Gastrocnemius medialis (tissue), 4 donors: ENCODE data around the gene RAB5IF. TPM values are rescaled to one million over a fixed set of nuclear protein-coding genes. Genes with fewer than 3 reads are reported as not detected.

ENCODE experiments used
- ATAC-seq, 2 donors: fragments of 150-250 bp; one replicate each; pipeline ENCODE4 v1.9.1; 2016
- DNase-seq, 2 donors: peaks; one replicate each; pipeline ENCODE4 v3.0.0-alpha.2; 2019
- H3K27ac ChIP-seq, 4 donors: fragments of 200-600 bp; sonication (generic); 1 replicate in 1 of 4; 2 replicates in 3 of 4; pipeline ENCODE4 v1.5.1; 2016 to 2018; ENCODE audit warnings: mild to moderate bottlenecking in 2 of 4, moderate library complexity in 1 of 4
- H3K27me3 ChIP-seq, 3 donors: fragments of 200-600 bp; sonication (generic) in 2 of 3; 1 replicate in 1 of 3; 2 replicates in 2 of 3; pipeline versions ENCODE4 v1.5.1 to v1.6.0; 2016 to 2019; ENCODE audit warnings: mild to moderate bottlenecking in 1 of 3, moderate library complexity in 1 of 3
- H3K36me3 ChIP-seq, 2 donors: fragments of 200-600 bp; sonication (generic) in 1 of 2; one replicate each; pipeline ENCODE4 v1.5.1; 2017 to 2018
- H3K4me1 ChIP-seq, 2 donors: fragments of 200-600 bp; sonication (generic) in 1 of 2; one replicate each; pipeline ENCODE4 v1.5.1; 2016 to 2017; ENCODE audit warnings: mild to moderate bottlenecking in 2 of 2
- H3K4me3 ChIP-seq, 4 donors: fragments of 200-600 bp; sonication (generic) in 3 of 4; 1 replicate in 1 of 4; 2 replicates in 3 of 4; pipeline ENCODE4 v1.5.1; 2016 to 2019; ENCODE audit warnings: mild to moderate bottlenecking in 2 of 4
- H3K9me3 ChIP-seq, 3 donors: fragments of 200-600 bp; sonication (generic) in 2 of 3; 1 replicate in 1 of 3; 2 replicates in 2 of 3; pipeline ENCODE4 v1.5.1; 2016 to 2019
- POLR2A ChIP-seq, 2 donors: fragments of 450-650 bp; IDR thresholded peaks; one replicate each; pipeline ENCODE4 v1.6.1; 2017; ENCODE audit warnings: antibody characterized with exemption in 2 of 2, mild to moderate bottlenecking in 2 of 2, moderate library complexity in 2 of 2
- in situ Hi-C, 4 donors: fragments of 200-750 bp; cut with MboI; loops; one replicate each; pipeline versions ENCODE4 v1.15.0 to v1.8.0; 2017; ENCODE audit warnings: low sequenced_read_pairs in 4 of 4
- intact Hi-C: fragments of 100-400 bp; cut with DNase I; formaldehyde crosslinking; loops from one replicate; pipeline ENCODE4 v1.15.1; 2023; ENCODE audit warnings: low total_unique reads
- total RNA-seq, 4 donors: library from RNA; depleted of rRNA; stranded (reverse); fragments of >200 nt; gene quantifications; one replicate each; pipeline versions ENCODE4 v1.1.0 to v1.2.3, GENCODE V29; 2016
- TF ChIP-seq, protein P1 (sequence below), 5 experiments: fragments of 450-650 bp in 3 of 5; fragments of 200-600 bp in 2 of 5; sonication (generic) in 2 of 5; IDR thresholded peaks in 4 of 5; conservative IDR thresholded peaks in 1 of 5; 1 replicate in 4 of 5; 2 replicates in 1 of 5; pipeline ENCODE4 v1.5.1; 2016 to 2019; ENCODE audit warnings: antibody characterized with exemption in 5 of 5, mild to moderate bottlenecking in 3 of 5, moderate library complexity in 3 of 5

The RAB5IF gene
- total RNA-seq, 4 donors from 2014 or later, result 215 to 768 (median 545) TPM

DNA sequence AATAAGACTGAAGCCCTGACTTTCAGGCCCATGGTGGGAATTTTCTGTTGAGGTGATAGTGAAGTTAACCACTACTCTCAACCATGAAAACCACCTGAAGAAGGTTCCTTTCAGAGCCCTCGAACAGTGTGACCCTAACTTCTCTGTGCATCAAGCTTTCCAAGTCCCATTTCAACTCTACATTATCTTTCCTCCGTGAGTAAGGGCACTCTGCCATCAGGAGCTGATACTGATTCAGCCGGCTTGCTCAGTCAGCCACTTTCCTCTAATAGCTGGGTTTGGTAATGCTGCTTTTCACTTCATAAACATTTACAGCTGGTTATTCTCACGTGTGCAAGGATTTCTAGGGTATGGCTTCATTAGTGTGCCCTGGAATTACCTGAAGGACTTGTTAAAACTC, 51.2 kb downstream of the RAB5IF start:
- in situ Hi-C loops (no loop called here), intact Hi-C loops (no loop called here)
- Histone ChIP-seq H3K27me3 (no peaks in the 10 kb centered on the region), H3K4me3 (no peak overlapping the region), H3K9me3 (no peaks in the 10 kb centered on the region), H3K36me3 (peaks cover 0 to 57% of the 10 kb centered on the region in 2 donors), H3K27ac (no peak overlapping the region), H3K4me1 (no peaks in the 10 kb centered on the region)
- ATAC-seq (no peak), DNase-seq (no peak)
- TF ChIP-seq POLR2A (IDR thresholded peaks at IDR 0.05), result no peak
- TF ChIP-seq, protein P1, sequence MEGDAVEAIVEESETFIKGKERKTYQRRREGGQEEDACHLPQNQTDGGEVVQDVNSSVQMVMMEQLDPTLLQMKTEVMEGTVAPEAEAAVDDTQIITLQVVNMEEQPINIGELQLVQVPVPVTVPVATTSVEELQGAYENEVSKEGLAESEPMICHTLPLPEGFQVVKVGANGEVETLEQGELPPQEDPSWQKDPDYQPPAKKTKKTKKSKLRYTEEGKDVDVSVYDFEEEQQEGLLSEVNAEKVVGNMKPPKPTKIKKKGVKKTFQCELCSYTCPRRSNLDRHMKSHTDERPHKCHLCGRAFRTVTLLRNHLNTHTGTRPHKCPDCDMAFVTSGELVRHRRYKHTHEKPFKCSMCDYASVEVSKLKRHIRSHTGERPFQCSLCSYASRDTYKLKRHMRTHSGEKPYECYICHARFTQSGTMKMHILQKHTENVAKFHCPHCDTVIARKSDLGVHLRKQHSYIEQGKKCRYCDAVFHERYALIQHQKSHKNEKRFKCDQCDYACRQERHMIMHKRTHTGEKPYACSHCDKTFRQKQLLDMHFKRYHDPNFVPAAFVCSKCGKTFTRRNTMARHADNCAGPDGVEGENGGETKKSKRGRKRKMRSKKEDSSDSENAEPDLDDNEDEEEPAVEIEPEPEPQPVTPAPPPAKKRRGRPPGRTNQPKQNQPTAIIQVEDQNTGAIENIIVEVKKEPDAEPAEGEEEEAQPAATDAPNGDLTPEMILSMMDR (IDR thresholded peaks at IDR 0.05 in 4 of 5, conservative IDR thresholded peaks at IDR 0.05 in 1 of 5), result no peak

DNA sequence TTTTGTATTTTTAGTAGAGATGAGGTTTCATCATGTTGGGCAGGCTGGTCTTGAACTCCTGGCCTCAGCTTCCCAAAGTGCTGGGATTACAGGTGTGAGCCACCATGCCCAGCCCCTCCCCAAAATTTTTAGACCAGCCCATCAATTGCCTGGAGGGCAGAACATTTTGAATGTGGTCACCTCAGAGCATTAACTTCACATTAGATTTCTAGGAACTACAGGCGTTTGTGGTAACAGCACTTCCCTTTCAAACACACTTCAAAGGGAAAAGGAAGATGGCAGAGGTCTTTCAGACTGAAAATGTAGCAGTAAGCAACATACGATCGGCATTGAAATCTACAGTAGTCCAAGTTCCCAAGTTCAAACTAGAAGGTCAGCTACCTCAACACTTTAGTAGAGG, 52.7 kb downstream of the RAB5IF start:
- in situ Hi-C loops, result no loop called here
- H3K4me1 ChIP-seq, result no peaks in the 10 kb centered on the region
- DNase-seq, result no peak
- H3K4me3 ChIP-seq, result no peak overlapping the region
- H3K27ac ChIP-seq, result no peak overlapping the region
- intact Hi-C loops, result no loop called here
- H3K36me3 ChIP-seq, result peaks cover 0 to 65% of the 10 kb centered on the region in 2 donors
- no peaks in the 10 kb centered on the region for H3K9me3 ChIP-seq
- H3K27me3 ChIP-seq, result no peaks in the 10 kb centered on the region
- ATAC-seq, result no peak
- no peak for TF ChIP-seq POLR2A (IDR thresholded peaks at IDR 0.05)
- TF ChIP-seq, protein P1 (IDR thresholded peaks at IDR 0.05 in 4 of 5, conservative IDR thresholded peaks at IDR 0.05 in 1 of 5), result no peak

Other genes with a start within 250 kb of the RAB5IF start
- 10 to 100 TPM in 3 of 4 donors, 1 to 10 TPM in 1; 7.3 to 59.4 (median 20.8) TPM for gene MYL9, start 64.3 kb upstream of the RAB5IF start, total RNA-seq
- 1 to 10 TPM; 1.4 to 3.9 (median 1.4) TPM for gene TGIF2, start 32.2 kb upstream of the RAB5IF start, total RNA-seq
- gene SLA2, start 40.4 kb downstream of the RAB5IF start, total RNA-seq, result not detected
- 10 to 100 TPM in 3 of 4 donors, 1 to 10 TPM in 1; 6.7 to 24.9 (median 13.2) TPM for gene NDRG3, start 140.3 kb downstream of the RAB5IF start, total RNA-seq
- 1 to 10 TPM; 3.2 to 6.3 (median 5.2) TPM for gene DSN1, start 168.0 kb downstream of the RAB5IF start, total RNA-seq